DMS79 (cell line): ENCODE measurements around the gene FHIT.

Experiments used
- DNase-seq: peaks from one replicate; lab custom pipeline; 2025; lab: John Stamatoyannopoulos, UW

The FHIT gene

GRCh38 chr3:59766200-59766872, 1484.9 kb downstream of the FHIT start:
- DNase-seq: no peak

GRCh38 chr3:59764171-59764570, 1487.1 kb downstream of the FHIT start:
- DNase-seq: no peak

GRCh38 chr3:59762941-59763340, 1488.3 kb downstream of the FHIT start:
- no peak for DNase-seq

- DNase-seq: no peak
Measured at GRCh38 chr3:59759298-59760031, 1491.8 kb downstream of the FHIT start.

GRCh38 chr3:59758672-59759071, 1492.6 kb downstream of the FHIT start:
- no peak for DNase-seq

GRCh38 chr3:59756934-59757333, 1494.3 kb downstream of the FHIT start:
- DNase-seq: no peak

- no peak for DNase-seq
Measured at GRCh38 chr3:59754456-59755129, 1496.7 kb downstream of the FHIT start.

- no peak for DNase-seq
Measured at GRCh38 chr3:59753808-59754450, 1497.3 kb downstream of the FHIT start.

GRCh38 chr3:59752925-59753324, 1498.3 kb downstream of the FHIT start:
- DNase-seq: no peak

GRCh38 chr3:59751606-59752005, 1499.6 kb downstream of the FHIT start:
- no peak for DNase-seq

GRCh38 chr3:59750391-59750790, 1500.9 kb downstream of the FHIT start:
- no peak for DNase-seq

- no peak for DNase-seq
Measured at GRCh38 chr3:59749291-59749690, 1502.0 kb downstream of the FHIT start.

- DNase-seq: no peak
Measured at GRCh38 chr3:59746585-59746984, 1504.7 kb downstream of the FHIT start.

GRCh38 chr3:59737241-59737640, 1514.0 kb downstream of the FHIT start:
- DNase-seq: no peak

GRCh38 chr3:59734061-59734460, 1517.2 kb downstream of the FHIT start:
- DNase-seq: no peak

- DNase-seq: no peak
Measured at GRCh38 chr3:59733041-59733809, 1518.0 kb downstream of the FHIT start.

GRCh38 chr3:59731943-59732342, 1519.3 kb downstream of the FHIT start:
- DNase-seq: no peak

GRCh38 chr3:59730591-59730990, 1520.7 kb downstream of the FHIT start:
- DNase-seq: no peak

GRCh38 chr3:59728587-59728908, 1522.7 kb downstream of the FHIT start:
- no peak for DNase-seq

GRCh38 chr3:59727902-59728586, 1523.2 kb downstream of the FHIT start:
- DNase-seq: no peak

GRCh38 chr3:59726279-59726678, 1525.0 kb downstream of the FHIT start:
- DNase-seq: no peak
